ENCODE data around the gene C2CD5. TPM values are rescaled to one million over a fixed set of nuclear protein-coding genes. Genes with fewer than 3 reads are reported as not detected.

The C2CD5 gene
- 19.2 and 28.3 TPM in 2 replicates for total RNA-seq

GRCh38 chr12:22544038-22544979, at the start of gene C2CD5:
Gene C2CD5 (minus strand): TSS chr12:22544542. CDS start chr12:22544150, 392 bp downstream.

Other genes with a start within 250 kb of the C2CD5 start
- gene ST8SIA1, start 209.8 kb downstream of the C2CD5 start, total RNA-seq = under 0.01 TPM in 1 of 2 replicates, not detected in the other
- 26.6 and 42.1 TPM in 2 replicates for gene ETNK1, start 80.6 kb upstream of the C2CD5 start, total RNA-seq

All from epithelial cell of umbilical artery (primary cell).